K562 (cell line): Measurements from ENCODE around the gene PNCK. TPM values are rescaled to one million over a fixed set of nuclear protein-coding genes. Genes with fewer than 3 reads are reported as not detected.

Experiments used
- ATAC-seq: fragments of 200-7000 bp; cut with Tn5 transposase; 3 replicates; pipeline ENCODE4 v1.9.1; 2020; ENCODE audit warnings: moderate library complexity
- BruUV-seq: library from RNA; stranded (reverse); fragments of 400-500 nt; replicated peaks from 2 replicates; lab custom pipeline; 2021; lab: Mats Ljungman, UMichigan
- CTCF ChIA-PET: fragments of 300-600 bp; formaldehyde crosslinking; extraction: SDS; loops from one replicate; lab custom pipeline; 2021; ENCODE audit warnings: low intra/inter-chr PET ratio; lab: Yijun Ruan, JAX
- POLR2A ChIA-PET: fragments of 300-600, 350-650 bp; sonication (Branson Sonifier 250); formaldehyde crosslinking; extraction: SDS; loops from one replicate; lab custom pipeline; 2021; ENCODE audit warnings: antibody characterized with exemption, inconsistent platforms; lab: Yijun Ruan, JAX
- DNase-seq, 4 experiments: peaks; one replicate each; pipeline versions ENCODE4 v3.0.0 to v3.0.0-alpha.2; 2011 to 2018; ENCODE audit warnings: low spot score in 3 of 4, mixed read lengths in 3 of 4; ENCODE audit errors: extremely low read depth in 1 of 4
- FAIRE-seq: peaks from 2 replicates; lab custom pipeline; 2011; peaks lifted over from hg19 to GRCh38; lab: Jason Lieb, UNC
- H2AFZ ChIP-seq: 2 replicates; pipeline ENCODE4 v1.6.0; 2011; ENCODE audit warnings: low read depth, low read length, control low read depth, inconsistent platforms
- H3K27ac ChIP-seq: fragments of 200-600 bp; 3 replicates; pipeline ENCODE4 v1.8.0; 2011; ENCODE audit warnings: low read depth, mild to moderate bottlenecking, control low read depth, inconsistent platforms, low read length, moderate library complexity, mixed read lengths; ENCODE audit errors: extremely low read depth
- H3K27me3 ChIP-seq, 2 experiments: fragments of 300-600 bp in 1 of 2; 2 replicates in 1 of 2; 3 replicates in 1 of 2; pipeline versions ENCODE4 v1.6.0 to v1.8.0; 2011; ENCODE audit warnings: inconsistent platforms in 2 of 2, low read length in 2 of 2, mild to moderate bottlenecking in 1 of 2, mixed read lengths in 1 of 2, moderate library complexity in 1 of 2; ENCODE audit not compliant: control insufficient read depth in 2 of 2, insufficient read depth in 2 of 2
- H3K36me3 ChIP-seq: fragments of 300-600 bp; 3 replicates; pipeline ENCODE4 v1.8.0; 2011; ENCODE audit warnings: mild to moderate bottlenecking, low read length, inconsistent platforms; ENCODE audit not compliant: control insufficient read depth, insufficient read depth
- H3K4me1 ChIP-seq, 2 experiments: fragments of 200-600 bp in 1 of 2; replicated peaks in 1 of 2; 2 replicates in 1 of 2; 3 replicates in 1 of 2; pipeline versions ENCODE4 v1.5.1 to v1.8.0; 2011; ENCODE audit warnings: inconsistent platforms in 2 of 2, low read length in 2 of 2, mild to moderate bottlenecking in 1 of 2, mixed read lengths in 1 of 2, moderate library complexity in 1 of 2; ENCODE audit not compliant: control insufficient read depth in 2 of 2, insufficient read depth in 2 of 2
- H3K4me2 ChIP-seq: 2 replicates; pipeline ENCODE4 v1.6.1; 2011; ENCODE audit warnings: low read length, control low read depth, inconsistent platforms, mixed read lengths; ENCODE audit not compliant: insufficient read depth
- H3K4me3 ChIP-seq: fragments of 200-600 bp; sonication (generic), shearing (Covaris generic); 2 replicates; pipeline ENCODE4 v1.5.1; 2016; ENCODE audit warnings: control low read depth, inconsistent platforms
- H3K79me2 ChIP-seq: fragments of 200-600 bp; 3 replicates; pipeline ENCODE4 v1.8.0; 2011; ENCODE audit warnings: low read length, inconsistent platforms; ENCODE audit not compliant: control insufficient read depth, insufficient read depth
- H3K9ac ChIP-seq, 2 experiments: 2 replicates each; pipeline versions ENCODE4 v1.6.0 to v1.6.1; 2011; ENCODE audit warnings: low read depth in 2 of 2, low read length in 2 of 2, control low read depth in 1 of 2, inconsistent platforms in 1 of 2, mild to moderate bottlenecking in 1 of 2, mixed read lengths in 1 of 2; ENCODE audit not compliant: insufficient read depth in 1 of 2
- H3K9me1 ChIP-seq: one replicate; pipeline ENCODE4 v1.6.0; 2011; ENCODE audit warnings: inconsistent platforms, mild to moderate bottlenecking, low read length, moderate library complexity; ENCODE audit not compliant: control insufficient read depth, insufficient read depth
- H3K9me3 ChIP-seq: replicated peaks from 2 replicates; pipeline ENCODE4 v1.5.1; 2011; ENCODE audit warnings: low read depth, low read length, inconsistent platforms; ENCODE audit not compliant: control insufficient read depth, insufficient read depth
- H4K20me1 ChIP-seq: replicated peaks from 2 replicates; pipeline ENCODE4 v1.6.1; 2011; ENCODE audit warnings: low read length, inconsistent platforms, mixed read lengths; ENCODE audit not compliant: control insufficient read depth, insufficient read depth
- CBX1 ChIP-seq: sonication (generic); IDR thresholded peaks from 2 replicates; pipeline ENCODE4 v1.6.1; 2016; ENCODE audit warnings: antibody characterized with exemption, low read depth, mild to moderate bottlenecking
- CTBP1 ChIP-seq: fragments of 450-650 bp; IDR thresholded peaks from 2 replicates; pipeline ENCODE4 v1.6.1; 2016; ENCODE audit warnings: borderline replicate concordance
- DDX20 ChIP-seq: fragments of 450-650 bp; IDR thresholded peaks from 2 replicates; pipeline ENCODE4 v1.6.1; 2016; ENCODE audit warnings: missing genetic modification characterization, low read depth, mild to moderate bottlenecking, missing compliant biosample characterization, moderate library complexity
- KLF10 ChIP-seq: fragments of 250-450 bp; sonication (Bioruptor Pico); IDR thresholded peaks from 2 replicates; pipeline ENCODE4 v1.6.1; 2021; ENCODE audit warnings: matching md5 sums
- L3MBTL2 ChIP-seq: fragments of 450-650 bp; IDR thresholded peaks from 2 replicates; pipeline ENCODE4 v1.6.1; 2016; ENCODE audit warnings: mild to moderate bottlenecking, moderate library complexity
- MCM3 ChIP-seq: fragments of 450-650 bp; IDR thresholded peaks from 2 replicates; pipeline ENCODE4 v1.6.1; 2016
- RBM17 ChIP-seq: fragments of 200-400 bp; formaldehyde crosslinking; IDR thresholded peaks from 2 replicates; pipeline ENCODE4 v1.6.1; 2017; ENCODE audit warnings: low read depth, mild to moderate bottlenecking, low read length, borderline replicate concordance
- RCOR1 ChIP-seq, 2 experiments: IDR thresholded peaks; 2 replicates each; pipeline ENCODE4 v1.6.1; 2012; ENCODE audit warnings: low read depth in 2 of 2, low read length in 2 of 2, borderline replicate concordance in 1 of 2, improper control_type of control experiment in 1 of 2
- TBP ChIP-seq: optimal IDR thresholded peaks from 2 replicates; pipeline ENCODE3; 2011; ENCODE audit warnings: low read depth, low read length, improper control_type of control experiment
- ZNF79 ChIP-seq: fragments of 250-450 bp; sonication (Bioruptor Pico); IDR thresholded peaks from 2 replicates; pipeline ENCODE4 v1.4.0; 2020; ENCODE audit warnings: low read depth, mild to moderate bottlenecking, moderate library complexity
- WGBS: fragments of 100-300 bp; shearing (Covaris generic); methylation state at CpG from one replicate; pipeline ENCODE4 v1.1.6; 2016; ENCODE audit warnings: low coverage, mixed read lengths; ENCODE audit not compliant: insufficient coverage; ENCODE audit errors: missing lambda C conversion rate; 5-methylcytosine and 5-hydroxymethylcytosine counted together
- in situ Hi-C: fragments of 300-500 bp; cut with MboI; formaldehyde crosslinking; loops from 4 replicates; pipeline ENCODE4 v1.15.0; 2018; ENCODE audit warnings: inconsistent platforms, mixed read lengths
- intact Hi-C: fragments of 100-400 bp; cut with micrococcal nuclease; formaldehyde crosslinking; loops from 2 replicates; pipeline ENCODE4 v1.14.2; 2022
- polyA plus RNA-seq, 8 experiments: library from polyadenylated mRNA; depleted of rRNA in 4 of 8; stranded (reverse) in 5 of 8; unstranded in 3 of 8; fragments of >200 nt; fragmentation: Nextera tagmentation in 2 of 8; fragmentation: Illumina TruSeq in 1 of 8; extraction: Ambion mirVana in 2 of 8; extraction: Trizol in 1 of 8; gene quantifications; 2 replicates each; pipeline versions ENCODE4 v1.2.1 to v1.2.3, GENCODE V29; 2011 to 2014; ENCODE audit warnings: inconsistent platforms in 1 of 8, missing spikeins in 1 of 8
- total RNA-seq, 7 experiments: library from RNA; depleted of rRNA in 6 of 7; stranded (reverse); fragments of >200 nt in 6 of 7; fragmentation: Illumina TruSeq in 2 of 7; extraction: Trizol in 2 of 7; gene quantifications; 2 replicates each; pipeline versions ENCODE4 v1.2.1 to v1.2.3, GENCODE V29; 2011 to 2021; ENCODE audit warnings: low replicate concordance in 1 of 7
- TF ChIP-seq, protein P1 (sequence below): fragments of 450-650 bp; formaldehyde crosslinking; conservative IDR thresholded peaks from 2 replicates; pipeline ENCODE4 v1.4.0; 2022; ENCODE audit warnings: mild to moderate bottlenecking, missing genetic modification characterization
- TF ChIP-seq, protein P2 (sequence below): fragments of 450-650 bp; IDR thresholded peaks from 2 replicates; pipeline ENCODE4 v1.6.1; 2017; ENCODE audit warnings: antibody characterized with exemption
- TF ChIP-seq, protein P3 (sequence below), 2 experiments: IDR thresholded peaks; 2 replicates each; pipeline ENCODE4 v1.6.1; 2012; ENCODE audit warnings: improper control_type of control experiment in 2 of 2, low read depth in 2 of 2, low read length in 2 of 2, borderline replicate concordance in 1 of 2

Gene PNCK
- total and polyA plus RNA-seq, 9 of the 15 experiments (the other 6 are each of a cell fraction or from before 2014, with no cell fraction given) = 0.13 to 7.5 (median 1.2) TPM; not detected in 1

DNA sequence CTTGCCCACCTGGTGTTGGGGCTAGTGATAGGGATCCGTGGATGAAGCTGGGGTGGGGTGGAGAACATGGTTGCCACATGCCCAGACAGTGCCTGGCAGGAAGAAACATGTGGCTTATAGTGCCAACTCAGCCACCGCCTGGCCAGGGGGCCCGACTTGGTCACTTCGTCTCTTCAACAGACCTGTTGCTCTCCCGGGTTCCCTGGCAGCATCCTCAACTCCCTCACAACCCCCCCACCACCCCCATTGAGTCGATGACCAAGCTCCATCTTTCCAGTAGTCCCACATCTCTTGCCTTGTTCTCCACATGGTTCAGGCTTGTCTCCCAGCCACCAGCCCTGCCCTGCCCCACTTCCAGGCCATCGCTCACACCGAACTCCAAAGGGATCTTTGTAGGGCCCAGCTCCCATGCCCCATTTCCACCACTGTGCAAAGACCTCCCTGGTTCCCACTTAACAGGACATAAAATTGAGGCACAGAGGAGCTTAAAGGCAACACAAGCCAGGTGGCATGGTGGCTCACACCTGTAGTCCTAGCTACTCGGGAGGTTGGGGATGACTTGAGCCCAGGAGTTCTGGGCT is 7.8 kb downstream of the PNCK start (continued):
- TF ChIP-seq, protein P1, sequence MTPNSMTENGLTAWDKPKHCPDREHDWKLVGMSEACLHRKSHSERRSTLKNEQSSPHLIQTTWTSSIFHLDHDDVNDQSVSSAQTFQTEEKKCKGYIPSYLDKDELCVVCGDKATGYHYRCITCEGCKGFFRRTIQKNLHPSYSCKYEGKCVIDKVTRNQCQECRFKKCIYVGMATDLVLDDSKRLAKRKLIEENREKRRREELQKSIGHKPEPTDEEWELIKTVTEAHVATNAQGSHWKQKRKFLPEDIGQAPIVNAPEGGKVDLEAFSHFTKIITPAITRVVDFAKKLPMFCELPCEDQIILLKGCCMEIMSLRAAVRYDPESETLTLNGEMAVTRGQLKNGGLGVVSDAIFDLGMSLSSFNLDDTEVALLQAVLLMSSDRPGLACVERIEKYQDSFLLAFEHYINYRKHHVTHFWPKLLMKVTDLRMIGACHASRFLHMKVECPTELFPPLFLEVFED (CRISPR knock-in tag) = no peak
- TF ChIP-seq RBM17 (no peak), CBX1 (no peak)

DNA sequence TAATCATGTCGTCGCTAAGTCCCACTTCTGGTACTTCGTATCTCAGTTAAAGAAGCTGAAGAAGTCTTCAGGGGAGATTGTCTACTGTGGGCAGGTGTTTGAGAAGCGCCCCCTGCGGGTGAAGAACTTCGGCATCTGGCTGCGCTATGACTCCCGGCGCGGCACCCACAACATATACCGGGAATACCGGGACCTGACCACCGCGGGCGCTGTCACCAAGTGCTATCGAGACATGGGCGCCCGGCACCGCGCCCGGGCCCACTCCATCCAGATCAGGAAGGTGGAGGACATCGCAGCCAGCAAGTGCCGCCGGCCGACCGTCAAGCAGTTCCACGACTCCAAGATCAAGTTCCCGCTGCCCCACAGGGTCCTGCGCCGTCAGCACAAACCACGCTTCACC is 11.3 kb downstream of the PNCK start:
- BruUV-seq = no TSS peak
- Histone ChIP-seq H4K20me1 (no peaks in the 10 kb centered on the region), H3K27ac (no peak overlapping the region), H3K27me3 (peaks cover 2 to 16% of the 10 kb centered on the region in 2 experiments; a peak in 3 of 5 replicates), H3K79me2 (no peaks in the 10 kb centered on the region), H3K36me3 (no peaks in the 10 kb centered on the region), H3K4me2 (peak overlapping the region; percentile 46; the same call in 1 of the 2 replicates), H2AFZ (peak overlapping the region; percentile 59), H3K9me1 (no peaks in the 10 kb centered on the region), H3K4me1 (peaks cover 0 to 8% of the 10 kb centered on the region in 2 experiments; a peak in 2 of 5 replicates), H3K9ac (peak overlapping the region in 1 of 2 experiments; percentile 81; a peak in 1 of 4 replicates), H3K9me3 (0 out of 2 replicates have a peak, but pooled peaks cover 2% of the 10 kb centered on the region), H3K4me3 (peak overlapping the region; percentile 29)
- ATAC-seq (peak; percentile 79), FAIRE-seq (peak; percentile 74), DNase-seq (peak in 2 of 4 experiments; percentile 23 to 76)
- CTCF ChIA-PET = interaction anchor here (1.6 kb wide), 1 partner anchor 107 kb away, joined by 3 read pairs; no protein-coding TSS in a partner anchor
- 3% methylated on average over 14 of the region's 31 CpGs for WGBS
- intact Hi-C loops (loop anchor here (1.0 to 10.0 kb wide), 2 partner anchors 52 to 707 kb away; no protein-coding TSS in a partner anchor), in situ Hi-C loops (loop anchor here (10.0 kb wide), 1 partner anchor 717 kb away; no protein-coding TSS in a partner anchor)
- POLR2A ChIA-PET = no interaction called here
- peak in 1 of 2 experiments; percentile 35; a peak in 1 of 4 replicates for TF ChIP-seq RCOR1 (IDR thresholded peaks at IDR 0.05; ENCODE audit: borderline replicate concordance in 1 of 2, low read depth in 2 of 2, low read length in 2 of 2)
- TF ChIP-seq MCM3 = no peak
- TF ChIP-seq L3MBTL2 = peak; percentile 40; the same call in 1 of the 2 replicates
- TF ChIP-seq, protein P2, sequence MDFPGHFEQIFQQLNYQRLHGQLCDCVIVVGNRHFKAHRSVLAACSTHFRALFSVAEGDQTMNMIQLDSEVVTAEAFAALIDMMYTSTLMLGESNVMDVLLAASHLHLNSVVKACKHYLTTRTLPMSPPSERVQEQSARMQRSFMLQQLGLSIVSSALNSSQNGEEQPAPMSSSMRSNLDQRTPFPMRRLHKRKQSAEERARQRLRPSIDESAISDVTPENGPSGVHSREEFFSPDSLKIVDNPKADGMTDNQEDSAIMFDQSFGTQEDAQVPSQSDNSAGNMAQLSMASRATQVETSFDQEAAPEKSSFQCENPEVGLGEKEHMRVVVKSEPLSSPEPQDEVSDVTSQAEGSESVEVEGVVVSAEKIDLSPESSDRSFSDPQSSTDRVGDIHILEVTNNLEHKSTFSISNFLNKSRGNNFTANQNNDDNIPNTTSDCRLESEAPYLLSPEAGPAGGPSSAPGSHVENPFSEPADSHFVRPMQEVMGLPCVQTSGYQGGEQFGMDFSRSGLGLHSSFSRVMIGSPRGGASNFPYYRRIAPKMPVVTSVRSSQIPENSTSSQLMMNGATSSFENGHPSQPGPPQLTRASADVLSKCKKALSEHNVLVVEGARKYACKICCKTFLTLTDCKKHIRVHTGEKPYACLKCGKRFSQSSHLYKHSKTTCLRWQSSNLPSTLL = no peak
- no peak for TF ChIP-seq ZNF79
- TF ChIP-seq CTBP1 = 0 out of 2 replicates have a peak, but pooled peaks have one; percentile 43
- TF ChIP-seq, protein P3, sequence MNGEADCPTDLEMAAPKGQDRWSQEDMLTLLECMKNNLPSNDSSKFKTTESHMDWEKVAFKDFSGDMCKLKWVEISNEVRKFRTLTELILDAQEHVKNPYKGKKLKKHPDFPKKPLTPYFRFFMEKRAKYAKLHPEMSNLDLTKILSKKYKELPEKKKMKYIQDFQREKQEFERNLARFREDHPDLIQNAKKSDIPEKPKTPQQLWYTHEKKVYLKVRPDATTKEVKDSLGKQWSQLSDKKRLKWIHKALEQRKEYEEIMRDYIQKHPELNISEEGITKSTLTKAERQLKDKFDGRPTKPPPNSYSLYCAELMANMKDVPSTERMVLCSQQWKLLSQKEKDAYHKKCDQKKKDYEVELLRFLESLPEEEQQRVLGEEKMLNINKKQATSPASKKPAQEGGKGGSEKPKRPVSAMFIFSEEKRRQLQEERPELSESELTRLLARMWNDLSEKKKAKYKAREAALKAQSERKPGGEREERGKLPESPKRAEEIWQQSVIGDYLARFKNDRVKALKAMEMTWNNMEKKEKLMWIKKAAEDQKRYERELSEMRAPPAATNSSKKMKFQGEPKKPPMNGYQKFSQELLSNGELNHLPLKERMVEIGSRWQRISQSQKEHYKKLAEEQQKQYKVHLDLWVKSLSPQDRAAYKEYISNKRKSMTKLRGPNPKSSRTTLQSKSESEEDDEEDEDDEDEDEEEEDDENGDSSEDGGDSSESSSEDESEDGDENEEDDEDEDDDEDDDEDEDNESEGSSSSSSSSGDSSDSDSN (IDR thresholded peaks at IDR 0.05; ENCODE audit: borderline replicate concordance in 1 of 2, low read depth in 2 of 2, low read length in 2 of 2) = 0 out of 4 replicates have a peak, but pooled peaks of 1 of the 2 experiments have one; percentile 23
- no peak for TF ChIP-seq KLF10 (CRISPR knock-in tag)
- no peak for TF ChIP-seq DDX20 (tag)
- TF ChIP-seq TBP = no peak
